Measurements from ENCODE around the gene MAP3K2.
"Not testable (repeated sequence)": the region's sequence is repeated elsewhere in the genome, so short reads cannot be mapped to it uniquely, and the experiment has no call there.

Gene MAP3K2

GRCh38 chr2:127379712-127380355, 7.9 kb downstream of the MAP3K2 start:
- no peak for DNase-seq

GRCh38 chr2:127378720-127379119, 9.1 kb downstream of the MAP3K2 start:
- no peak for DNase-seq

- no peak for DNase-seq
These were observed 10.5 kb downstream of the MAP3K2 start for GRCh38 chr2:127377262-127377661.

- DNase-seq, result no peak
These were observed 11.5 kb downstream of the MAP3K2 start for GRCh38 chr2:127376257-127376656.

GRCh38 chr2:127373362-127374083, 14.3 kb downstream of the MAP3K2 start:
- no peak for DNase-seq

- no peak for DNase-seq
These were observed 16.7 kb downstream of the MAP3K2 start for GRCh38 chr2:127371037-127371436.

- no peak for DNase-seq
These were observed 17.8 kb downstream of the MAP3K2 start for GRCh38 chr2:127370010-127370409.

- no peak for DNase-seq
These were observed 22.5 kb downstream of the MAP3K2 start for GRCh38 chr2:127365211-127365643.

GRCh38 chr2:127362971-127363370, 24.8 kb downstream of the MAP3K2 start:
- DNase-seq, result no peak

- DNase-seq, result no peak
These were observed 25.6 kb downstream of the MAP3K2 start for GRCh38 chr2:127361929-127362885.

- no peak for DNase-seq
These were observed 27.5 kb downstream of the MAP3K2 start for GRCh38 chr2:127360242-127360641.

GRCh38 chr2:127359520-127359919, 28.3 kb downstream of the MAP3K2 start:
- no peak for DNase-seq

- DNase-seq, result no peak
These were observed 28.8 kb downstream of the MAP3K2 start for GRCh38 chr2:127358971-127359370.

- DNase-seq, result no peak
These were observed 29.7 kb downstream of the MAP3K2 start for GRCh38 chr2:127358044-127358443.

GRCh38 chr2:127357591-127357990, 30.2 kb downstream of the MAP3K2 start:
- no peak for DNase-seq

- no peak for DNase-seq
These were observed 31.2 kb downstream of the MAP3K2 start for GRCh38 chr2:127356531-127356930.

- DNase-seq, result no peak
These were observed 32.3 kb downstream of the MAP3K2 start for GRCh38 chr2:127355407-127356008.

- not testable (repeated sequence) for DNase-seq
These were observed 33.7 kb downstream of the MAP3K2 start for GRCh38 chr2:127353873-127354676.

- not testable (repeated sequence) for DNase-seq
These were observed 34.6 kb downstream of the MAP3K2 start for GRCh38 chr2:127353223-127353622.

GRCh38 chr2:127351603-127352002, 36.2 kb downstream of the MAP3K2 start:
- DNase-seq, result no peak

GRCh38 chr2:127348426-127349000, 39.3 kb downstream of the MAP3K2 start:
- no peak for DNase-seq

Measured in cerebellar nuclear complex (tissue), 1 donor.